ENCODE data around the gene SH3BP1. TPM values are rescaled to one million over a fixed set of nuclear protein-coding genes. Genes with fewer than 3 reads are reported as not detected.

SH3BP1 gene
- total RNA-seq, 1 donor from 2014 or later: 161 TPM

DNA sequence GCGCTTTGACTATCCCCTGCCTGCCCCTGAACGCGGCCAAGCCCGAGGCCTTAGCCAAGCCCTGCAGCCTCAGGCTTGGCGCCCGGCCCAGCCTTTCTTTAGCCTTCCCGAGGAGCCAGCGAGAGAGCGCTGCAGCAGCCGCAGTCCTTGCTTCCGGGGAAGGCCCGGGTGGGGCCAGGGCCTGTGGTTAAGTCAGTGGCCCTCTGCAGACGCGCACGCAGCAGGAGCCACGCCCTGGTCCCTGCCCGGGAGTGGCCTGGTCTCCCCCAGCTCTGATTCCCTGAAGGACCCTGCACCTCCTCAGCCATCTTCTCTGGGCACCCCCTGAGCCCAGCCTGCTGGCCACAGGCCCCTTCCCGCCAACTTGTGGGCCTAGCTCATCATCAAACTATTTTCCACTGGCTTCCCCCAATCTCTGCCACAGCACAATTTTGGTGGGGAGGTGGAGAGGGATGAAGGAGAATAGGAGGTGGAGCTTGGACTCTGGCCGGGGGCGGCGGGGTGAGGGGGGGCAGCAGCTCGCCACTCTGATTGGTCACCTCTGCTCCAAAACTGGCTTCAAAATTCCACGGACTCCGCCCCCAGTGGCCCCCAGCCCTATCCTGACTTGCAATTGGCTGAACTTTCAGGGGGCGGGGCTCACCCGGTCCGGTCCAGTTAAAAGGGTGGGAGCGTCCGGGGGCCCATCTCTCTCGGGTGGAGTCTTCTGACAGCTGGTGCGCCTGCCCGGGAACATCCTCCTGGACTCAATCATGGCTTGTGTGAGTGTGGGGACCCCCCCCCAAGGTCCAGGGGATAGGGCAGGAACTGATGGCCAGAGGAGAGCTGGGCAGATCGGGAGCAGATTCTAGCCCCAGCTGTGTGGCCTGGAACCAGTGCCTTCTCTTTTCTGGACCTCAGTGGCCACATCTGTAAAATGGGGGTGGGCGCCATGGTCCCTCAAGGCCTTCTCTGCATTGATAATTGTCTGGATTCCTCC, 35.8 kb downstream of the SH3BP1 start, which contains the start of gene LGALS1:
TSS of gene LGALS1 (plus strand) at position 686 of the 979 bp plus-strand sequence. CDS start at position 753, 67 bp downstream.
- intact Hi-C loops (cut with micrococcal nuclease): loop anchor here (5.0 to 10.0 kb wide), 3 partner anchors 132 to 433 kb away; partner anchors contain the start of genes ANKRD54, EIF3L, GCAT and RAC2

DNA sequence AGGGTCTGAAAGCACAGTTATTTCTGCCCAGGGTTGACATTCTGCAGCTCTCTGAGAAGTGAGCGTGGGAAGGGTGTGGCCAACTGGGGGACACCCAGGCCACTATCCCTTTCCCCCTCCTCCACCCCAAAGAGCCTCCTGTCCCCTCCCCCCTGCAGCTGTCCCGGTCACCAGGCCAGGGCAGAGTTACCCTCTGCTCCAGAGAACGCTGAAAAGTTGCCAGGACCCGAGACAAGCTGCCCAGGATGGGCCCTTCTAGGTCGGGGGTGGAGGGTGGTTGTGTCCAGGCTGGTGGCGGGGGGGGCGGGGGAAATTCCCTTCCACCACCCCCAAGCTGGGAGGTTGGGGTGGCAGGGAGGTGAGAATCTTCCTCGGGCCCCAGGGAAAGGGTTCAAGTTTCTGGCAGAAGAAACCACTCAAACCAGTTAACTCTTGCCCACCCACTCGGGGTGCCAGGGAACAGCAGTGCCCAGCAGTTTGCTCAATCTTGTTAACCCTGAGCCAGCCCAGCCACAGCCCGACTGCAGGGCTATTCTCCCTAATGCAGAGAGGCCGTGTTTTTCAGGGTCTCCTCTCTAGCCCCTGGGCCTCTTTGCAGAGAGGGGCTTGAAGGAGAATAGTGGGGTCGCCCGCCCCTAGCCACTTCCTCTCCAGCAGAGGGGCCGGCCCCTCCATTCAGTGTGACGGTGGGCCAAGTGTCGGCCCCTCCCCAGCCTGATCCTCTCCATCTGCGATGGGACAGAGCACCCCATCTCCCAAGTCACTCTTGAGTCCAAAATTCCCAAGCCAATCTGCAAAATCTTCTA, 36.7 kb downstream of the SH3BP1 start:
- intact Hi-C loops (cut with micrococcal nuclease): loop anchor here (5.0 to 10.0 kb wide), 3 partner anchors 131 to 434 kb away; partner anchors contain the start of genes ANKRD54, EIF3L, GCAT and RAC2

DNA sequence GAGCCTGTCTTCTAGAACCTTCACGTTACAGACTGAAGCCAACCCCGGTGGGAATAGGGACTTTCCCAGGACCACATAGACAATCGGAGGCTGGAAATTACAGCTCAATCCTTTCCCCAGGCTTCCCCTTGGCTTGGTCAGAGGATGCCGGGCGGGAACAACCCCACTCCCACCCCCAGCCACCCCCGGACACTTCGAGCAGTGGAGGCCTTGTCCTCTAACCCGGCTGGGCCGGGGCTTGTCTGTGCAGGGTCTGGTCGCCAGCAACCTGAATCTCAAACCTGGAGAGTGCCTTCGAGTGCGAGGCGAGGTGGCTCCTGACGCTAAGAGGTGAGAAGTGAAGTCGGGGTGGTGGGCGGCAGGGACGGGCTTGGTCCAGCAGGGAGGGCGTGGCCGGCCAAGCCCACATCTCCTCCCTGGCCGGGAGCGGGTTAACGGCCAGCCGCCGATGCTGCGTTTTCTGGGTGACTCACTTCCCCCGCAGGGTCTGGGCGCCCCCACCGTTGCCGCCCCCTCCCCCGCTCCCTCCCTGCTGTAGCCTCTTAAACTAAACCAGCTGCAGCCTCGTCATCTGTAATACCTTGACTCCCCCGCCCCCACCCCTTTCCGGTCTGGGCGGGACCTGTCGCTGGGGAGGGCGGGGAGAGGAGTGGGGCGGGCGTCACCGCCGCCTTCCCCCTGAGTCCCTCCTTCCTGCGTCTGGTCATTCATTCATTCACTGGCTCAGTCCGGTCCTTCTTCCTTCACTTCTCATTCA, 37.4 kb downstream of the SH3BP1 start:
- intact Hi-C loops (cut with micrococcal nuclease): loop anchor here (1.0 to 10.0 kb wide), 6 partner anchors 19 to 435 kb away; partner anchors contain the start of genes ANKRD54, EIF3L, GCAT and GGA1

DNA sequence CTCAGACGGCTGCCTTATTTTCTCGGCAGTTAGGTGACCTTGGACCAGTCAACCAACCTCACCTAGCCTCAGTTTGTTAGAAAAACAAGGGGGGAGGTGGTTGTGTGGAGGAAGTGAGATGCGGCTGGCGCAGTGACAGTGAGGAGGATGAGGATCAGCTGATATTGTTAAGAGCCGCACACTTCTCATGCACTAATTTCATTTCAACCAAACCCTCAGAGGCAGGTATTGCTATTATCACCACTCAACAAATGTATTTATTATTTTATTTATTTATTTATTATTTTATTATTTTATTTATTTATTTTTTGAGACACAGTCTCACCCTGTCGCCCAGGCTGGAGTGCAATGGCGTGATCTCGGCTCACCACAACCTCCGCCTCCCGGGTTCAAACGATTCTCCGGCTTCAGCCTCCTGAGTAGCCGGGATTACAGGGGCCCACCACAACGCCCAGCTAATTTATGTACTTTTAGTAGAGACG, 38.1 kb downstream of the SH3BP1 start:
- intact Hi-C loops (cut with micrococcal nuclease): loop anchor here (1.0 to 10.0 kb wide), 6 partner anchors 19 to 435 kb away; partner anchors contain the start of genes ANKRD54, EIF3L, GCAT and GGA1

DNA sequence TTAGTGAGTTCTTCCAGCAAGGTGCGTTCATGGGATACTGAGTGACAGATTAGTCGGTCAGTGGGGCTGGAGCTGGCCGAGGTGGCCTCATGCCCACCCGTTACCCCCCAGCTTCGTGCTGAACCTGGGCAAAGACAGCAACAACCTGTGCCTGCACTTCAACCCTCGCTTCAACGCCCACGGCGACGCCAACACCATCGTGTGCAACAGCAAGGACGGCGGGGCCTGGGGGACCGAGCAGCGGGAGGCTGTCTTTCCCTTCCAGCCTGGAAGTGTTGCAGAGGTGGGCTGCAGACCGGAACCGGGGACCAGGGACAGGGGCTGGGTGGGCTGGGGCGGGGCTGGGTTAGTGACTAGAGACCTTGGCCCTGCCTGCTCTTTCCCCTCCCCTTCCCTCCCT, 38.9 kb downstream of the SH3BP1 start:
- intact Hi-C loops (cut with micrococcal nuclease): loop anchor here (5.0 to 10.0 kb wide), 3 partner anchors 129 to 436 kb away; partner anchors contain the start of genes ANKRD54, EIF3L, GCAT and RAC2

DNA sequence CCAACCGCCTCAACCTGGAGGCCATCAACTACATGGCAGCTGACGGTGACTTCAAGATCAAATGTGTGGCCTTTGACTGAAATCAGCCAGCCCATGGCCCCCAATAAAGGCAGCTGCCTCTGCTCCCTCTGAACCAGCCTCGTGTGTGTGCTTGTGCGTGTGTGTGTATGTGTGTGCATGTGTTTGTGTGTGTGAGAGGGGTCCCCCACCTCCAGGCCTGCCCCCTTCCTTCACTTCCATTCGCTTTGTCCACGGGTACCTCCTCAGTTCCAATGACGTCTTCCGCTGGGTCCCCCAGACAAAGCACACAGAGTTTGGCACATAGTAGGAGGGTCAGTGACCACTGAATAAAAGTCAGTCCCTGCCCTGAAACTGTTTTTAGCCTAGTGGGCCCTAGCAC, 40.2 kb downstream of the SH3BP1 start:
- intact Hi-C loops (cut with micrococcal nuclease): loop anchor here (5.0 to 10.0 kb wide), 3 partner anchors 128 to 437 kb away; partner anchors contain the start of genes ANKRD54, EIF3L, GCAT and RAC2

DNA sequence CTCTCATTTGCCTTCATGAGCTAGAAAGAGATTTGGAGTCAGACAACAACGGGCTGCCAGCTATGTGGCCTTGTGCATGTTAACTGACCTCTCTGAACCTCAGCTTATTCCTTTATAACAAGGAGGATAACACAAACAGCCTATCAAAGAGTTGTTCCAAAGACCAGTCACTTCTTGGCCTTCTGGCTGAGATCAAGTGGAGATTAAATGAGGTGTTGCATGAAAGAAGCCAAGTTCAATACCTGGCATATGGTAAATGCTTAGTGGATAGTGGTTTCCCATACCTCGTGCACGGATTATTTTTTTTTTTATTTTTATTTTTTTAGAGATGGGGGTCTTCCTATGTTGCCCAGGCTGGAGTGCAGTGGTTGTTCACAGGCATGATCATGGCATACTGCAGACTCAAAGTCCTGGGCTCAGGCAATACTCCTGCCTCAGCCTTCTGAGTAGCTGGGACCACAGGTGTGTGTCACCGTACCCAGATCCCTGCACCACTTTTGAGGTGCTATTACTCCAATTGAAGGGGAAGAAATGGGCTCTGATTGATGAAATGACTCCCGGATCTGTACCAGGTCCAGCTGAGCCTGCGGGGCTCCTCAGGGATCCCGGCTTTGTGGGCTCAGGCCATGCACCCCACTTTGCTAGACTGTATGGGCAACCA, 40.9 kb downstream of the SH3BP1 start:
- intact Hi-C loops (cut with micrococcal nuclease): no loop called here

DNA sequence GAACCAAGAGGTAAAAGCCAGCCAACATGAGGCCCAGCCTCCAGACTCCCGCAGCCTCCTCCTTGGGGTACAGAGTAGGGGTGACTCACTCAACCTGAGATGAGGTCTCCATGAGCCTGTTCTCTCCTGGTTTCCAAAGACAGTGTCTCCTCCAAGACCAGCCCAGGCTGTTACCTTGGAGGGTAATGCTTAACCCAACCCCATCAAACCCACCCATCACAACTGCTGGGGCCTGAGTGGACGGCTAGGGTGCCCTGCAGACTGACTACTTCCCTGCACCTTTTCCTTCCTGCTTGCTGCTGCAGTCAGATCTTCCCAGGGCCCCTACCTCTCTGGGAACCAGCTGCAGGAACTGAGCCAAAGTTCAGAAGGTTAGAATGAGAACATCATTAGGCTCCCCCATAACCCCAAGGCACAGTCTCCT, 41.5 kb downstream of the SH3BP1 start:
- intact Hi-C loops (cut with micrococcal nuclease): loop anchor here (1.0 kb wide), 2 partner anchors 38 to 58 kb away; no protein-coding TSS in a partner anchor

DNA sequence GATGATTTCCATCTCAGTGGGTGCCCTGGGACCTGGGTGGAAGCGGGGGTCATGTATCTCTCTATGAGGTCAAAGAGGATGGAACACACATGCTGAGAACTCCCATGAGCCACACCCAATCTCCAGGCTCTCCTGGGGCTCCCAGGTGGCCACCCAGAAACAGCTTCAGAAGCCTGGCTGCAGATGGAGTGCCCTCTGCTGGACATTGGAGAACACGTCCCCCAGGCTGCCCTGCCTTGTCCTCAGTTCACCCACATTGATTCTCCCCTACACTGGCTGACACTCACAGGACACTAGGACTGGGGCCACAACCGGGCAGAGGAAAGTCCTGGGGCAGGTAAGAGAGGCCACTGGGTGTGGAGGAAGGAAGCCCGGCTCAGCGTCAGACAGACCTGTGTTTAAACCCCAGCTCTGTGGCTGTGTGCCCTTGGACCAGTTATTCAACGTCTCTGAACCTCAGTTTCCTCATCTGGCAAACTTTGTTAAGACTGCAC, 42.1 kb downstream of the SH3BP1 start:
- intact Hi-C loops (cut with micrococcal nuclease): loop anchor here (1.0 kb wide), 2 partner anchors 38 to 58 kb away; no protein-coding TSS in a partner anchor

DNA sequence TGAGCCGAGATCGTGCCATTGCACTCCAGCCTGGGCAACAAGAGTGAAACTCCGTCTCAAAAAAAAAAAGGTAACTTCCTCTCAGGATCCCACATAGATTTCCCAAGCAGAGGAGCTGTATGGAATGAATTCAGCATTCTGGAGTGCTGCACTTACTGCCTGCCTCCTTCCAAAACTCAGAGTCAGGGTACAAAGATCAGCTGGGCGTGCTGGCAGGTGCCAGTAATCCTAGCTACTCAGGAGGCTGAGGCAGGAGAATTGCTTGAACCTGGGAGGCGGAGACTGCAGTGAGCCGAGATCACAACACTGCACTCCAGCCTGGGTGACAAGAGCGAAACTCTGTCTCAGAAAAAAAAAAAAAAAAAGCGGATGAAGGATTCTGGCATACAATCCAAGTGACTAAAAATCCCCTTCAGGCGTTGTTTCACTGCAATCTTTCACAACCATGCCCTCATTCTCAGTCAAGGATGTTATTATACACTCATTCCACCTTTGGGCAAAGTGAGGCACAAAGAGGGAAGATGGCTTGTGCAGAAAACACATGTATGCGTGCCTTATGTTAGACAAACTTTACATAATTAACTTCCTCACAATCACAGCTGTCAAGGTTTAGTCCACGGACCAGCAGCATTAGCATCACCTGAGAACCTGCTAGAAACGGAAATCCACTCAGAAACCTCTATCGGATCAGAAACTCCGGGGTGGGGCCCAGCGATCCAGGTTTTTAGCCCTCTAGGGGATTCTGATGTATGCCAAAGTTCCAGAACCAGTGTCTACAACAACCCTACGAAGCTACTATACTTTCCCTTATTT, 45.5 kb downstream of the SH3BP1 start:
- intact Hi-C loops (cut with micrococcal nuclease): no loop called here

DNA sequence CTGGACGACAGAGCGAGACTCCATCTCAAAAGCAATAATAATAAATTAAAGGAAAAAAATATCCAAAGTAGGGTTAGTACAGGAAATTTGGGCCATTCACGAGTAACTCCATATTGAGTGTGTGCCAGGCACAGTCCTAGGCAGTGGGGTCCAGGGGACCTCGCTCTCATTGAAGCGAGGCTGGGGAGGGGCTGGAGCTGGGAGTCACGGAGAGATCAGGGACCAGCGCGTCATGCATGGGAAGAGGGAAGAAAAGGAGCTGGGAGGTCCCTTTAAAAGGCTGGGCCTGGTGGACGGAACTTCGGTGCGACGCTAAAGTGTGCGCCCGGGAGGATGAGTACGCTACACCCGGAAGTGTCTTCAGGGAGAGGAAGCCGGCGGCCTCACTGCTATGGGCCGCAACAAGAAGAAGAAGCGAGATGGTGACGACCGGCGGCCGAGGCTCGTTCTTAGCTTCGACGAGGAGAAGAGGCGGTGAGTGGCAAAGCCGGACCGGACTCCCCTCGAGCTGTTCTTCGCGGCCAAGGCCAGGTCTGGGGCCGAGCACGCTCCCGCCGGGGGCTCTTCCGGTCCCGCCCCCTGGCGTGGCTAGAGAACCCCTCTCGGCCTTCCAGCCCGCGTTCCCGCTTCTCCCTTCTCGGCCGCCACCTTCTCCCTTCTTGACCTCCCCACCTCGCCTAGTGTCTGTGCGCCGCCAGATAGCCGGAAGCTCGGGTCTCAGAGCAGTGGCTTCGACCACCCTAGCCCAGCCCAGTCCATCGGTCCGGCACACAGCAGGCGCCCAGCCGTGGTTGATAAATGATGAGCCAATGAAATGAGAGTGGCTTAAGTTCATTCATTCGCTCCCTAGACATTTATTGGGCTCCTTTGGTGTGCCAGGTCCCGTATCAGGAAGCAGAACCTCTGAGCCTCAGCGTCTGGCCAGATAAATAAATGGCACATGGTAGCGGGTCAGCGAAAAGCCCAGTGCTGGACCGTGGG, 46.8 kb downstream of the SH3BP1 start, which contains the start of gene NOL12:
TSS of gene NOL12 (plus strand) at position 342 of the 981 bp plus-strand sequence. CDS start at position 392, 50 bp downstream.
- intact Hi-C loops (cut with micrococcal nuclease): loop anchor here (1.0 kb wide), 2 partner anchors 10 to 78 kb away; partner anchors contain the start of gene GGA1

DNA sequence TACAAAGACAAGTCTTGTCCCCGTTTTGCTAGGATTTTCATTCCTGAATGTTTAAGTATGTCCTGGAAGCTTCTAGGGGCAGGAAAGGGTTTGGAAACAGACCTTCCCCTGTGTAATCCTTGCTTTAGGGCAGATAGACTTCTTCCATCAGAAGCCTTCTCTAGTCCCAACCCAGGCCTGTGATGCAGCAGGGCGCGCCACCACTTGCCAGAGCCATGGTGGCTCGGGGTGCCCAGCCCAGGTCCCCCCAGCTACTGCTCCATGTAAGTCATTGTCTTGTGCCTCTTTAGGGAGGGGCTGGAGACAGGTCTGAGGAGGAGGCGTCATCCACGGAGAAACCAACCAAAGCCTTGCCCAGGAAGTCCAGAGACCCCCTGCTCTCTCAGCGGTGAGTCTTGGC, 50.9 kb downstream of the SH3BP1 start:
- intact Hi-C loops (cut with micrococcal nuclease): loop anchor here (10.0 kb wide), 1 partner anchor 54 kb away; no protein-coding TSS in a partner anchor

DNA sequence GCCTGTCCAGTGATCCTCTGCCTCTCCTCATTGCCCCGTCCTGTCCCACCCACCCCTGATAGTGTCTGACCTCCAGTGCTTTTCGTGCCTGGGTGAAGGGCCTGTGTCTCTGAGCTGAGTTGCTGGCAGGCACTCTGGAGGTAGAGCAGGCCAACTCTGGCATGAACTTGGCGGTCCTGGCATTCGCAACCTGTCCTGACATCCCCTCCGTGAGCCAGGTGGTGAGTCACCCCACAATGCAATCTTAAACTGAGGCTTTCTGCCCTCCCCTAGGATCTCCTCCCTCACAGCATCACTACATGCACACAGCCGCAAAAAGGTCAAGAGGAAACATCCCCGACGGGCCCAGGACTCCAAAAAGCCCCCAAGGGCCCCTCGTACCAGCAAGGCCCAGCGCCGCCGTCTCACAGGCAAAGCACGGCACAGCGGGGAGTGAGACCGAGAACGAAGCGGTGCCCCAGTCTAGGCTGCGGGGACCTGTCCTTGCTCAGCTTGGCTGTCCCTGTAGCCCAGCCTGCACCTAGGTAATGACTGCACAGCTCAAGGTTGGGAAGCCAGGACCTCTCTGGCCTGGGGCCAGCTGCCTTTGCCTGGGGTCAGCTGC, 51.5 kb downstream of the SH3BP1 start:
- intact Hi-C loops (cut with micrococcal nuclease): loop anchor here (10.0 kb wide), 1 partner anchor 54 kb away; no protein-coding TSS in a partner anchor

DNA sequence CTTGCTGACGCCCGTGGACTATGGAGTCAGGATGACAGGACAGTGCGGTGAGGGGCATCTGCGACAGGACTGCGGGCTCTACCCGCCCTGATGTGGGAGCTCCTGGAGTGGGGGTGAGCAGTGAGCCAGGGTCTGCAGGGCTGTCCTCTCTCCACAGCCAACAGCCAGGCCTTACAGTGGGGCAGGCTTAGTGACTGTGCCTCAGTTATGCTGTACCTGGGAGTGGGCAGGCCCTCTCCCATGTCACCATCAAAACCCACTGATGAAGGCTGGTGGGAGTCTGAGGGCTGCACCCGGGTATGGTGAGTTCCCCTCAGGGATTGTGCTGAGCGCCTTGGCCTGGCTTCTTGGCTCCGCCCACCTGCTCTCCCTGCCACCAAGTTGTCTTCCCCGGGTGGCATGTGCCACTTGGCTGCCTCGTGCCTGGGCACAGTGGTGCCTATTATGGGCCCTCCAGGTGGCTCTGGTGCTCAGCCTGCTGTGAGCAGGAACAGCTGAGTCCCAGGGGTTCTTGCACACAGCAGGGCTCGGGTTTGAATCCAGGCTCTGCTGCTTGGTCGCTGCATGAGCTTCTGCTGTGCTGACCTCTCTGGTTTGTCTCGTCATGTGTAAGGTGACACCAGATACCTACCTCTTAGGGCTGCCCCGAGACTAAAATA, 53.3 kb downstream of the SH3BP1 start:
- intact Hi-C loops (cut with micrococcal nuclease): loop anchor here (10.0 kb wide), 1 partner anchor 52 kb away; no protein-coding TSS in a partner anchor

DNA sequence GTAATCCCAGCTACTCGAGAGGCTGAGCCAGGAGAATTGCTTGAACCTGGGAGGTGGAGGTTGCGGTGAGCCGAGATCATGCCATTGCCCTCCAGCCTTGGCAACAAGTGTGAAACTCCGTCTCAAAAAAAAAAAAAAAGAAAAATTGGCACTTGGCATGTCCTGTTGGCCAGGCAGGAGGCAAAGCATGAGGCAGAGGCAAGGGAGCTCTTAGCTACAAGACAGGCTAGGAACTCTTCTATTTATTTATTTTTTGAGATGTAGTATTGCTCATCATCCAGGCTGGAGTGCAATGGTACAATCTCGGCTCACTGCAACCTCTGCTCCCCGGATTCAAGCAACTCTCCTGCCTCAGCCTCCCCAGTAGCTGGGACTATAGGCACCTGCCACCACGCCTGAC, 54.7 kb downstream of the SH3BP1 start:
- intact Hi-C loops (cut with micrococcal nuclease): loop anchor here (10.0 kb wide), 1 partner anchor 51 kb away; no protein-coding TSS in a partner anchor

DNA sequence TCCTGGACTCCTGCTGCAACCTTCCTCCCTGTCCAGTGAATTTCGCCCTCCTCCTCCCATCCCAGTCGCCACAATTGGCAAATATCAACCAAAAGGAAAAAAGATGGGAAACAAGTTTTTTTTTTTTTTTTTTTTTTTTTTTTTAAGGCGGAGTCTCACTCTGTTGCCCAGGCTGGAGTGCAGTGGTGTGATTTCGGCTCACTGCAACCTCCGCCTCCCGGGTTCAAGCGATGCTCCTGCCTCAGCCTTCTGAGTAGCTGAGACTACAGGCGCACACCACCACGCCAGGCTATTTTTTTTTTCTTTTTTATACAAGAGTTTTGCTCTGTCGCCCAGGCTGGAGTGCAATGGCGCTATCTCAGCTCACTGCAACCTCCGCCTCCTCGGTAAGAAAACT, 56.8 kb downstream of the SH3BP1 start:
- intact Hi-C loops (cut with micrococcal nuclease): loop anchor here (1.0 to 10.0 kb wide), 2 partner anchors 10 to 49 kb away; partner anchors contain the start of gene NOL12

Data from T-helper 2 cell treated with Interferon-gamma antibody and Interleukin-4, amounts not matched to agents 100 ng/mL and 5 ng/mL, for 36 hours (primary cell).